Measurements from ENCODE around the gene ACTN4.

DNA sequence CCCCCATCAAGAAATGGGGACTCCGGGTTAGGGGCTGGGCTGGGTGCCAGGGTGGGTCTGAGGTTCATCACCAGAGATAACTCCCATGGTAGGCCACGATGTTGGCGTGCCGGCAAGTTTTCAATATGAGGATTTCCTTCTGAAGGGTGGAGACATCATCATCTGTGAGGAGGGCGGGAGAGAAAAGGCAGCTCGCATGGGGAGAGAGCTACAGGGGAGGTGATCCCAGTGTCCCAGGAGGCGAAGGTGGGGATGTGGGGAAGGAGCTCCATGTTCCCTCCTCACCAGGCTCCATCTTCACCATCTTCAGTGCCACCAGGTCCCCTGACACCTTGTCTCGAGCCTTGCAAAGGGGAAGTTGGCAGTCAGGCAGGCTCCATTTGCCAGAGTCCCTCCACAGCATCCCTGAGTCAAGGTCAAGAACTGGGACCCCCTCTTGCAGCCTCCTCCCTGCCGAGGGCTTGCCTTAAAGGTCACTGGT lies 30.1 kb upstream of the ACTN4 start:
- TF ChIP-seq, protein P1, sequence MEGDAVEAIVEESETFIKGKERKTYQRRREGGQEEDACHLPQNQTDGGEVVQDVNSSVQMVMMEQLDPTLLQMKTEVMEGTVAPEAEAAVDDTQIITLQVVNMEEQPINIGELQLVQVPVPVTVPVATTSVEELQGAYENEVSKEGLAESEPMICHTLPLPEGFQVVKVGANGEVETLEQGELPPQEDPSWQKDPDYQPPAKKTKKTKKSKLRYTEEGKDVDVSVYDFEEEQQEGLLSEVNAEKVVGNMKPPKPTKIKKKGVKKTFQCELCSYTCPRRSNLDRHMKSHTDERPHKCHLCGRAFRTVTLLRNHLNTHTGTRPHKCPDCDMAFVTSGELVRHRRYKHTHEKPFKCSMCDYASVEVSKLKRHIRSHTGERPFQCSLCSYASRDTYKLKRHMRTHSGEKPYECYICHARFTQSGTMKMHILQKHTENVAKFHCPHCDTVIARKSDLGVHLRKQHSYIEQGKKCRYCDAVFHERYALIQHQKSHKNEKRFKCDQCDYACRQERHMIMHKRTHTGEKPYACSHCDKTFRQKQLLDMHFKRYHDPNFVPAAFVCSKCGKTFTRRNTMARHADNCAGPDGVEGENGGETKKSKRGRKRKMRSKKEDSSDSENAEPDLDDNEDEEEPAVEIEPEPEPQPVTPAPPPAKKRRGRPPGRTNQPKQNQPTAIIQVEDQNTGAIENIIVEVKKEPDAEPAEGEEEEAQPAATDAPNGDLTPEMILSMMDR (IDR thresholded peaks at IDR 0.05): no peak
- no peak for TF ChIP-seq POLR2A (IDR thresholded peaks at IDR 0.05)
